ENCODE results near the gene TWNK.

DNA sequence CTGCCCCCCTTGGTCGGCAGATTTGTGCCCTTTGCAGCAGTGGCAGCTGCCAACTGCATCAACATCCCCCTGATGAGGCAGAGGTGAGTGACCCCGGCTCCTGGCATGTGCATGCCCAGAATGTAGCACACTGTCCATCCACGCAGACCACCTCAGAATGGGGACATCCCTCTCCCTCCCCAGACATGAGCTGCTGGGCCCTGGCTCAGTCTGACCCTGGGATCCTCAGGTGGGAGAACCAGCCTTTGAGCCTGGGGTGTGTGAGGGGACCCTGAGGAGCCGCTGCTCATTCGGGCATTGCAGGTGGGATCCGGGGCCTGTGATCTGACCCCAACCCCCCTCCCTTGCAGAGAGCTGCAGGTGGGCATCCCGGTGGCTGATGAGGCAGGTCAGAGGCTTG lies 49.4 kb downstream of the TWNK start:
- TF ChIP-seq, protein P1, sequence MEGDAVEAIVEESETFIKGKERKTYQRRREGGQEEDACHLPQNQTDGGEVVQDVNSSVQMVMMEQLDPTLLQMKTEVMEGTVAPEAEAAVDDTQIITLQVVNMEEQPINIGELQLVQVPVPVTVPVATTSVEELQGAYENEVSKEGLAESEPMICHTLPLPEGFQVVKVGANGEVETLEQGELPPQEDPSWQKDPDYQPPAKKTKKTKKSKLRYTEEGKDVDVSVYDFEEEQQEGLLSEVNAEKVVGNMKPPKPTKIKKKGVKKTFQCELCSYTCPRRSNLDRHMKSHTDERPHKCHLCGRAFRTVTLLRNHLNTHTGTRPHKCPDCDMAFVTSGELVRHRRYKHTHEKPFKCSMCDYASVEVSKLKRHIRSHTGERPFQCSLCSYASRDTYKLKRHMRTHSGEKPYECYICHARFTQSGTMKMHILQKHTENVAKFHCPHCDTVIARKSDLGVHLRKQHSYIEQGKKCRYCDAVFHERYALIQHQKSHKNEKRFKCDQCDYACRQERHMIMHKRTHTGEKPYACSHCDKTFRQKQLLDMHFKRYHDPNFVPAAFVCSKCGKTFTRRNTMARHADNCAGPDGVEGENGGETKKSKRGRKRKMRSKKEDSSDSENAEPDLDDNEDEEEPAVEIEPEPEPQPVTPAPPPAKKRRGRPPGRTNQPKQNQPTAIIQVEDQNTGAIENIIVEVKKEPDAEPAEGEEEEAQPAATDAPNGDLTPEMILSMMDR (IDR thresholded peaks at IDR 0.05) = no peak
- TF ChIP-seq POLR2A (IDR thresholded peaks at IDR 0.05) = no peak
